Parathyroid adenoma (tissue), 2 donors: ENCODE data around the gene DARS1.

Experiments
- H2AFZ ChIP-seq: fragments of 300-600 bp; sonication (generic); one replicate; pipeline ENCODE4 v1.7.0; 2017; ENCODE audit warnings: antibody characterized with exemption, mild to moderate bottlenecking
- H3K27ac ChIP-seq: fragments of 300-600 bp; sonication (generic); one replicate; pipeline ENCODE4 v1.7.0; 2017
- H3K27me3 ChIP-seq: fragments of 300-600 bp; sonication (generic); one replicate; pipeline ENCODE4 v1.7.0; 2017; ENCODE audit warnings: low read length; ENCODE audit not compliant: control insufficient read depth, insufficient read depth
- H3K36me3 ChIP-seq: fragments of 300-600 bp; sonication (generic); one replicate; pipeline ENCODE4 v1.7.0; 2017; ENCODE audit warnings: low read length; ENCODE audit not compliant: control insufficient read depth, insufficient read depth
- H3K4me1 ChIP-seq: fragments of 300-600 bp; sonication (generic); one replicate; pipeline ENCODE4 v1.7.0; 2017; ENCODE audit warnings: control low read depth
- H3K4me2 ChIP-seq: fragments of 300-600 bp; sonication (generic); one replicate; pipeline ENCODE4 v1.7.0; 2017; ENCODE audit warnings: low read length
- H3K4me3 ChIP-seq: fragments of 300-600 bp; sonication (generic); one replicate; pipeline ENCODE4 v1.7.0; 2017; ENCODE audit warnings: low read depth, low read length
- H3K79me2 ChIP-seq: fragments of 300-600 bp; sonication (generic); one replicate; pipeline ENCODE4 v1.7.0; 2017; ENCODE audit warnings: control low read depth
- H3K9ac ChIP-seq: fragments of 300-600 bp; sonication (generic); one replicate; pipeline ENCODE4 v1.7.0; 2017; ENCODE audit warnings: mild to moderate bottlenecking
- H3K9me3 ChIP-seq: fragments of 300-600 bp; sonication (generic); one replicate; pipeline ENCODE4 v1.7.0; 2017; ENCODE audit warnings: low read length; ENCODE audit not compliant: control insufficient read depth
- TF ChIP-seq, protein P1 (sequence below): fragments of 300-600 bp; sonication (generic); IDR thresholded peaks from one replicate; pipeline ENCODE4 v1.7.0; 2017; ENCODE audit warnings: antibody characterized with exemption, mild to moderate bottlenecking
- donor health status: primary hyperparathyroidism.

The DARS1 gene

DNA sequence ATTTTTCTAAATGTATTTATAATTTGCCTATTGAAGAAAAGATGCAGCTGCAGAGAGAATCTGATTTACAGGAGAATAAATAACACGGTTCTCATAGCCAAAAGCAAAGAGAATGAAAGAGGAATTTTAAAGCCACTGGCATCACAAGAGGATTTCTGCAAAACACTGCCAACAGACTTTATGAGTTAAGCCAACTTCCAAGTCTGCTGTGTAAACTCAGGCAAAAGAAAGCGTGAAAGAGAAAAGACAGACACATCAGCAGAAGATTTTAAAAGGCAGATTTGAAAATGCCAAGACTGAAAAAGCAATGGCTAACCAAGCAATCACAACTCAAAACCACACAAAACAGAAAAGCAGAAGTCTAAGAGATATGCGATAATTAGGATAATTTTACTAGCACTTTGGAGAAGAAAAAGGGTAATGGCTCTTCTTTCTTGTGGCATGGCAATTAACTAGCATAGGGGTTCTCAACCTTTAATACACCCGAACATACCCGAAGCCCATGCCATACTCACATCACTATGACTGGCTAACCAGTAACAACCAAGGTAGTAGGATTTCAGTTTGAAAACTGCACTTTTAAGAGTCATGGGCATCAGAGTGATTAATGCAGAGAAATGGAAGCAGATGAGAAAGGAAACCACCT lies 4.9 kb downstream of the DARS1 start:
- Histone ChIP-seq H3K36me3 (no peaks in the 10 kb centered on the region), H3K27me3 (no peaks in the 10 kb centered on the region), H3K4me2 (no peak overlapping the region), H3K79me2 (peaks cover 11% of the 10 kb centered on the region), H2AFZ (no peak overlapping the region), H3K4me1 (no peaks in the 10 kb centered on the region), H3K9me3 (no peaks in the 10 kb centered on the region), H3K9ac (no peak overlapping the region), H3K27ac (no peak overlapping the region), H3K4me3 (no peak overlapping the region)
- TF ChIP-seq, protein P1, sequence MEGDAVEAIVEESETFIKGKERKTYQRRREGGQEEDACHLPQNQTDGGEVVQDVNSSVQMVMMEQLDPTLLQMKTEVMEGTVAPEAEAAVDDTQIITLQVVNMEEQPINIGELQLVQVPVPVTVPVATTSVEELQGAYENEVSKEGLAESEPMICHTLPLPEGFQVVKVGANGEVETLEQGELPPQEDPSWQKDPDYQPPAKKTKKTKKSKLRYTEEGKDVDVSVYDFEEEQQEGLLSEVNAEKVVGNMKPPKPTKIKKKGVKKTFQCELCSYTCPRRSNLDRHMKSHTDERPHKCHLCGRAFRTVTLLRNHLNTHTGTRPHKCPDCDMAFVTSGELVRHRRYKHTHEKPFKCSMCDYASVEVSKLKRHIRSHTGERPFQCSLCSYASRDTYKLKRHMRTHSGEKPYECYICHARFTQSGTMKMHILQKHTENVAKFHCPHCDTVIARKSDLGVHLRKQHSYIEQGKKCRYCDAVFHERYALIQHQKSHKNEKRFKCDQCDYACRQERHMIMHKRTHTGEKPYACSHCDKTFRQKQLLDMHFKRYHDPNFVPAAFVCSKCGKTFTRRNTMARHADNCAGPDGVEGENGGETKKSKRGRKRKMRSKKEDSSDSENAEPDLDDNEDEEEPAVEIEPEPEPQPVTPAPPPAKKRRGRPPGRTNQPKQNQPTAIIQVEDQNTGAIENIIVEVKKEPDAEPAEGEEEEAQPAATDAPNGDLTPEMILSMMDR, result no peak

DNA sequence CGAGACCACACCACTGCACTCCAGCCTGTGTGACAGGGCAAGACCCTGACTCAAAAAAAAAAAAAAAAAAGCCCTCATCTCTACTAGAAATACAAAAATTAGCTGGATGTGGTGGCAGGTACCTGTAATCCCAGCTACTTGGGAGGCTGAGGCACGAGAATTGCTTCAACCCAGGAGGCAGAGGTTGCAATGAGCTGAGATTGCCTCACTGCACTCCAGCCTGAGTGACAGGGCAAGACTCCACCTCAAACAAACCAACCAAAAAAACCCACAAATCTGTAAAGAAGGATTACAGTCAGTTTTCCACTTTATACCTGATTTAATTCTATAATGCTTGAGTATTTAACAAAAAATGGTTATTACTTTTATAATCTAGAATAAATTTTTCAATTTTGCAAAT lies 9.7 kb downstream of the DARS1 start:
- H3K4me1 ChIP-seq, result no peaks in the 10 kb centered on the region
- H3K36me3 ChIP-seq, result no peaks in the 10 kb centered on the region
- H3K4me2 ChIP-seq, result no peak overlapping the region
- no peaks in the 10 kb centered on the region for H3K9me3 ChIP-seq
- TF ChIP-seq, protein P1, result no peak
- H3K4me3 ChIP-seq, result no peak overlapping the region
- H3K79me2 ChIP-seq, result peaks cover 21% of the 10 kb centered on the region
- no peak overlapping the region for H3K9ac ChIP-seq
- no peak overlapping the region for H3K27ac ChIP-seq
- no peak overlapping the region for H2AFZ ChIP-seq
- no peaks in the 10 kb centered on the region for H3K27me3 ChIP-seq

DNA sequence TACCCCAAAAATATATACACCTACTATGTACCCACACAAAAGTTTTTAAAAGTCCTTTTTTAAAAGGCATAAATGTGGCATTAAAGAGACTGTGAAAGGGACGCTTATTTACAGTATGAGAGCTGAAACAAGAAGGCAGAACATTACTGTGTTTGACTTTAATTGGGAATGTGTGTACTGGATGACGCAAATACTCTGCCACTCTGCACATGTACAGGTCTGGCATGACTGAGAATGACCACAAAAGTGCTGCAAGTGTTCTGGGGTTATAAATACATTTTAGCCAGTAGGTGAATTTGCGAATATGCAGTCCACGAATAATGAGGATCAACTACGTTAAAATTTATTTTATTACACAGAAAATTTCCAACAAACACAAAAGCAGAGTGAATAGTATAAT lies 11.4 kb downstream of the DARS1 start:
- H3K4me1 ChIP-seq, result no peaks in the 10 kb centered on the region
- no peaks in the 10 kb centered on the region for H3K27me3 ChIP-seq

DNA sequence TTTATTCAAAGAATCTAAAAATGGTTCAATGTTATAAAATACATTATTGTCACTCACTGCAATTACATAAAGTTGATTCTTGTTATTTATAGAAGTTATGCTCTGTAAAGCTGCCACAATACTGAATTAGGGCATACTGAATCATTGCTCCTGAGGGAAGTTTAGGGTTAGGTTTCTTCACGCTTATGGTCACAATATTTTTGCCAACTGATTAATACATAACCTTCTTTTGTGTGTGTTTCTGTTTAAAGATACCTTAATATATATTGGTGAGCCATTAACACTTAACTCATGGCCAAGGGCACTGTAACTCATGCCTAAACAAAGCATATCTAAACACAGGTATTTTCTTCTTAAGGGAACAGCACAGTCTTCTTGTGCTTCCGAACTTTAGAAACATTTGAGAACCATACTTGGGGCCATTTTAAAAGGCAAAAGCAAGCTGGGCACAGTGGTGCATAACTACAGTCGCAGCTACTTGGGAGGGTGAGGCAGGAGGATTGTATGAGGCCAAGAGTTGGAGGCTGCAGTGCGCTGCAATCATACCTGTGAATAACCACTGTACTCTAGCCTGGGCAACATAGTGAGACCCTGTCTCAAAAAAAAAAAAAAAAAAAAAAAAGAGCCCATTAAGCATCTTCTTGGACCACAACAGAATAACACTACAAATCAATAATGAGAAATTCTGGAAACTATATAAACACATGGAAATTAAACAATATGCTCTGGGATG lies 15.6 kb downstream of the DARS1 start:
- Histone ChIP-seq H3K9me3 (no peaks in the 10 kb centered on the region), H3K36me3 (no peaks in the 10 kb centered on the region), H3K79me2 (peaks cover 26% of the 10 kb centered on the region), H3K4me1 (no peaks in the 10 kb centered on the region), H3K4me2 (no peak overlapping the region), H3K27ac (no peak overlapping the region), H3K27me3 (no peaks in the 10 kb centered on the region), H2AFZ (no peak overlapping the region), H3K9ac (no peak overlapping the region), H3K4me3 (no peak overlapping the region)
- TF ChIP-seq, protein P1, result no peak

More for the DNA sequence above, 11.4 kb downstream of the DARS1 start:
- Histone ChIP-seq H3K9ac (no peak overlapping the region), H3K27ac (no peak overlapping the region), H3K36me3 (no peaks in the 10 kb centered on the region), H3K4me2 (no peak overlapping the region), H3K4me3 (no peak overlapping the region), H3K79me2 (peaks cover 18% of the 10 kb centered on the region), H3K9me3 (no peaks in the 10 kb centered on the region), H2AFZ (no peak overlapping the region)
- TF ChIP-seq, protein P1, result no peak
